ENCODE results near the gene CHKA. TPM values are rescaled to one million over a fixed set of nuclear protein-coding genes. Genes with fewer than 3 reads are reported as not detected.

The CHKA gene
- total RNA-seq, 2 donors from 2014 or later: 56.1 to 75.9 TPM

- Mint-ChIP-seq H3K27me3 (ENCODE audit: insufficient read depth) (no peaks in the 10 kb centered on the region), H3K36me3 (ENCODE audit: low read depth) (peaks cover 30% of the 10 kb centered on the region), H3K27ac (no peak overlapping the region), H3K9me3 (no peaks in the 10 kb centered on the region), H3K4me3 (no peak overlapping the region), H3K4me1 (peaks cover 24% of the 10 kb centered on the region)
- 93% methylated on average over 7 of the region's 7 CpGs for WGBS, 2 experiments (ENCODE audit: insufficient coverage in 1 of 2, insufficient read length in 1 of 2)
- Histone ChIP-seq H3K4me3 (ENCODE audit: low read length) (no peak overlapping the region), H3K9me3 (ENCODE audit: control insufficient read depth, low read length) (no peaks in the 10 kb centered on the region), H3K27me3 (ENCODE audit: control insufficient read depth, insufficient read depth, low read length, poor library complexity, severe bottlenecking) (no peaks in the 10 kb centered on the region), H3K9ac (ENCODE audit: extremely low read depth, low read length, poor library complexity, severe bottlenecking) (no peak overlapping the region), H3K36me3 (ENCODE audit: control insufficient read depth, insufficient read depth, low read length) (peaks cover 17% of the 10 kb centered on the region), H3K4me1 (ENCODE audit: control insufficient read depth, insufficient read depth, low read length) (no peaks in the 10 kb centered on the region), H3K27ac (ENCODE audit: low read depth, low read length) (no peak overlapping the region)
- TF ChIP-seq CTCF (conservative IDR thresholded peaks at IDR 0.05): no peak
- no peak for DNase-seq
Measured at GRCh38 chr11:68116126-68116525, 5.1 kb downstream of the CHKA start.

GRCh38 chr11:68115285-68115684 lies 5.9 kb downstream of the CHKA start:
- Mint-ChIP-seq H3K4me3 (no peak overlapping the region), H3K27ac (peak overlapping the region; percentile 52), H3K36me3 (ENCODE audit: low read depth) (peaks cover 30% of the 10 kb centered on the region), H3K27me3 (ENCODE audit: insufficient read depth) (no peaks in the 10 kb centered on the region), H3K4me1 (peaks cover 24% of the 10 kb centered on the region), H3K9me3 (no peaks in the 10 kb centered on the region)
- no peak for TF ChIP-seq CTCF (conservative IDR thresholded peaks at IDR 0.05)
- H3K27me3 ChIP-seq (ENCODE audit: control insufficient read depth, insufficient read depth, low read length, poor library complexity, severe bottlenecking): no peaks in the 10 kb centered on the region
- H3K9me3 ChIP-seq (ENCODE audit: control insufficient read depth, low read length): no peaks in the 10 kb centered on the region
- no peak overlapping the region for H3K4me3 ChIP-seq (ENCODE audit: low read length)
- no peak overlapping the region for H3K9ac ChIP-seq (ENCODE audit: extremely low read depth, low read length, poor library complexity, severe bottlenecking)
- H3K4me1 ChIP-seq (ENCODE audit: control insufficient read depth, insufficient read depth, low read length): no peaks in the 10 kb centered on the region
- peaks cover 17% of the 10 kb centered on the region for H3K36me3 ChIP-seq (ENCODE audit: control insufficient read depth, insufficient read depth, low read length)
- 89 to 100% methylated on average over 1 of the region's 1 CpG for WGBS, 2 experiments (ENCODE audit: insufficient coverage in 1 of 2, insufficient read length in 1 of 2)
- DNase-seq: no peak
- H3K27ac ChIP-seq (ENCODE audit: low read depth, low read length): no peak overlapping the region

GRCh38 chr11:68113986-68114385 lies 7.2 kb downstream of the CHKA start:
- no peak for TF ChIP-seq CTCF (conservative IDR thresholded peaks at IDR 0.05)
- WGBS, 2 experiments (ENCODE audit: insufficient coverage in 1 of 2, insufficient read length in 1 of 2): 80 to 94% methylated on average over 1 to 3 of the region's 3 CpGs
- Mint-ChIP-seq H3K4me1 (peaks cover 21% of the 10 kb centered on the region), H3K9me3 (no peaks in the 10 kb centered on the region), H3K4me3 (no peak overlapping the region), H3K27me3 (ENCODE audit: insufficient read depth) (no peaks in the 10 kb centered on the region), H3K27ac (no peak overlapping the region), H3K36me3 (ENCODE audit: low read depth) (peaks cover 34% of the 10 kb centered on the region)
- Histone ChIP-seq H3K27ac (ENCODE audit: low read depth, low read length) (no peak overlapping the region), H3K4me3 (ENCODE audit: low read length) (no peak overlapping the region), H3K27me3 (ENCODE audit: control insufficient read depth, insufficient read depth, low read length, poor library complexity, severe bottlenecking) (no peaks in the 10 kb centered on the region), H3K36me3 (ENCODE audit: control insufficient read depth, insufficient read depth, low read length) (peaks cover 17% of the 10 kb centered on the region), H3K4me1 (ENCODE audit: control insufficient read depth, insufficient read depth, low read length) (no peaks in the 10 kb centered on the region), H3K9me3 (ENCODE audit: control insufficient read depth, low read length) (no peaks in the 10 kb centered on the region), H3K9ac (ENCODE audit: extremely low read depth, low read length, poor library complexity, severe bottlenecking) (no peak overlapping the region)
- no peak for DNase-seq
